HEK293 (cell line): ENCODE results near the gene CEP41.

Experiments
- CTCF ChIA-PET: fragments of 350-600 bp; formaldehyde crosslinking; extraction: SDS; loops from one replicate; lab custom pipeline; 2021; ENCODE audit warnings: antibody characterized with exemption; lab: Yijun Ruan, JAX
- POLR2A ChIA-PET: fragments of 300-600 bp; formaldehyde crosslinking; extraction: SDS; loops from one replicate; lab custom pipeline; 2020; ENCODE audit warnings: antibody characterized with exemption, inconsistent platforms; lab: Yijun Ruan, JAX
- H3K27ac ChIP-seq: fragments of 200-500 bp; sonication (Bioruptor generic); 2 replicates; pipeline ENCODE4 v1.5.1; 2014; ENCODE audit warnings: low read depth, low read length, control low read depth, inconsistent platforms; ENCODE audit errors: extremely low read depth
- H3K36me3 ChIP-seq, 2 experiments: fragments of 200-500 bp in 1 of 2; sonication (Bioruptor generic) in 1 of 2; 1 replicate in 1 of 2; 2 replicates in 1 of 2; pipeline ENCODE4 v1.5.1; 2014 to 2017; ENCODE audit warnings: inconsistent platforms in 2 of 2, low read length in 2 of 2; ENCODE audit not compliant: control insufficient read depth in 2 of 2, insufficient read depth in 1 of 2
- H3K4me1 ChIP-seq: fragments of 200-500 bp; sonication (Bioruptor generic); 2 replicates; pipeline ENCODE4 v1.5.1; 2014; ENCODE audit warnings: mild to moderate bottlenecking, low read length, inconsistent platforms; ENCODE audit not compliant: control insufficient read depth, insufficient read depth
- H3K4me3 ChIP-seq: 2 replicates; pipeline ENCODE4 v1.5.1; 2011; ENCODE audit warnings: low read depth, mild to moderate bottlenecking, control low read depth, low read length, moderate library complexity
- H3K9me3 ChIP-seq: fragments of 200-500 bp; sonication (Bioruptor generic); 2 replicates; pipeline ENCODE4 v1.5.1; 2014; ENCODE audit warnings: low read depth, low read length, inconsistent platforms; ENCODE audit not compliant: control insufficient read depth, insufficient read depth
- MEIS1 ChIP-seq: sonication (generic); formaldehyde crosslinking; IDR thresholded peaks from 2 replicates; pipeline ENCODE4 v1.8.1; 2022; ENCODE audit warnings: missing genetic modification reagents, mild to moderate bottlenecking, borderline replicate concordance
- OSR2 ChIP-seq: fragments of 450-650 bp; formaldehyde crosslinking; IDR thresholded peaks from 2 replicates; pipeline ENCODE4 v1.5.1; 2016; ENCODE audit warnings: missing biosample characterization, missing genetic modification characterization
- REPIN1 ChIP-seq: fragments of 450-650 bp; formaldehyde crosslinking; IDR thresholded peaks from 2 replicates; pipeline ENCODE4 v1.5.1; 2017; ENCODE audit warnings: missing biosample characterization, missing genetic modification characterization, low read depth
- ZBTB1 ChIP-seq: fragments of 450-650 bp; formaldehyde crosslinking; IDR thresholded peaks from 2 replicates; pipeline ENCODE4 v1.5.1; 2016; ENCODE audit warnings: missing biosample characterization, missing genetic modification characterization
- ZFHX2 ChIP-seq: fragments of 450-650 bp; formaldehyde crosslinking; conservative IDR thresholded peaks from 2 replicates; pipeline ENCODE4 v1.5.1; 2016; ENCODE audit warnings: missing biosample characterization, missing genetic modification characterization
- ZNF121 ChIP-seq: fragments of 450-650 bp; formaldehyde crosslinking; IDR thresholded peaks from 2 replicates; pipeline ENCODE4 v1.5.1; 2016; ENCODE audit warnings: missing biosample characterization, missing genetic modification characterization
- ZNF138 ChIP-seq: fragments of 450-650 bp; formaldehyde crosslinking; IDR thresholded peaks from 2 replicates; pipeline ENCODE4 v1.5.1; 2016; ENCODE audit warnings: missing biosample characterization, missing genetic modification characterization, borderline replicate concordance
- ZNF174 ChIP-seq: fragments of 450-650 bp; formaldehyde crosslinking; IDR thresholded peaks from 2 replicates; pipeline ENCODE4 v1.5.0; 2017; ENCODE audit warnings: missing biosample characterization, mild to moderate bottlenecking, missing genetic modification characterization
- ZNF24 ChIP-seq: fragments of 450-650 bp; formaldehyde crosslinking; IDR thresholded peaks from 2 replicates; pipeline ENCODE4 v1.5.1; 2016; ENCODE audit warnings: missing biosample characterization, missing genetic modification characterization
- ZNF274 ChIP-seq, 2 experiments: fragments of 200-500 bp in 1 of 2; fragments of 450-650 bp in 1 of 2; sonication (Bioruptor generic) in 1 of 2; formaldehyde crosslinking in 1 of 2; IDR thresholded peaks; 2 replicates each; pipeline versions ENCODE4 v1.5.1 to v1.6.1; 2014 to 2016; ENCODE audit warnings: borderline replicate concordance in 1 of 2, inconsistent platforms in 1 of 2, low read length in 1 of 2, missing biosample characterization in 1 of 2, missing genetic modification characterization in 1 of 2
- ZNF324 ChIP-seq: fragments of 450-650 bp; formaldehyde crosslinking; IDR thresholded peaks from 2 replicates; pipeline ENCODE4 v1.5.1; 2016; ENCODE audit warnings: missing biosample characterization, missing genetic modification characterization
- ZNF391 ChIP-seq: fragments of 450-650 bp; formaldehyde crosslinking; IDR thresholded peaks from 2 replicates; pipeline ENCODE4 v1.5.1; 2016; ENCODE audit warnings: low read depth, missing biosample characterization, missing genetic modification characterization, borderline replicate concordance
- ZNF426 ChIP-seq: fragments of 450-650 bp; formaldehyde crosslinking; IDR thresholded peaks from 2 replicates; pipeline ENCODE4 v1.5.1; 2017; ENCODE audit warnings: missing biosample characterization, missing genetic modification characterization, mild to moderate bottlenecking, inconsistent platforms, moderate library complexity
- ZNF529 ChIP-seq: fragments of 450-650 bp; formaldehyde crosslinking; IDR thresholded peaks from 2 replicates; pipeline ENCODE4 v1.5.1; 2017; ENCODE audit warnings: missing genetic modification characterization, missing biosample characterization; ENCODE audit not compliant: insufficient replicate concordance
- ZNF555 ChIP-seq: fragments of 450-650 bp; formaldehyde crosslinking; conservative IDR thresholded peaks from 2 replicates; pipeline ENCODE4 v1.5.1; 2017; ENCODE audit warnings: missing biosample characterization, mild to moderate bottlenecking, missing genetic modification characterization, inconsistent platforms
- ZNF585B ChIP-seq: fragments of 450-650 bp; formaldehyde crosslinking; IDR thresholded peaks from 2 replicates; pipeline ENCODE4 v1.5.1; 2016; ENCODE audit warnings: missing biosample characterization, missing genetic modification characterization
- ZXDB ChIP-seq: fragments of 450-650 bp; formaldehyde crosslinking; IDR thresholded peaks from 2 replicates; pipeline ENCODE4 v1.5.1; 2016; ENCODE audit warnings: missing biosample characterization, missing genetic modification characterization
- TF ChIP-seq, protein P1 (sequence below): fragments of 450-650 bp; formaldehyde crosslinking; IDR thresholded peaks from 2 replicates; pipeline ENCODE4 v1.5.1; 2016; ENCODE audit warnings: missing biosample characterization, missing genetic modification characterization
- TF ChIP-seq, protein P2 (sequence below): fragments of 450-650 bp; formaldehyde crosslinking; IDR thresholded peaks from 2 replicates; pipeline ENCODE4 v1.5.1; 2016; ENCODE audit warnings: missing biosample characterization, missing genetic modification characterization
- TF ChIP-seq, protein P3 (sequence below): fragments of 450-650 bp; formaldehyde crosslinking; IDR thresholded peaks from 2 replicates; pipeline ENCODE4 v1.5.1; 2017; ENCODE audit warnings: missing biosample characterization, mild to moderate bottlenecking, missing genetic modification characterization, moderate library complexity

The CEP41 gene

GRCh38 chr7:130478991-130479390 is 38.2 kb upstream of the CEP41 start:
- CTCF ChIA-PET, result interaction anchor here (1.0 kb wide), 1 partner anchor 10 kb away, joined by 3 read pairs; no protein-coding TSS in a partner anchor

GRCh38 chr7:130476297-130477150 is 35.7 kb upstream of the CEP41 start:
- TF ChIP-seq ZNF529 (tag by site-specific recombination) (no peak), ZNF121 (tag by site-specific recombination) (no peak)
- TF ChIP-seq, protein P1, sequence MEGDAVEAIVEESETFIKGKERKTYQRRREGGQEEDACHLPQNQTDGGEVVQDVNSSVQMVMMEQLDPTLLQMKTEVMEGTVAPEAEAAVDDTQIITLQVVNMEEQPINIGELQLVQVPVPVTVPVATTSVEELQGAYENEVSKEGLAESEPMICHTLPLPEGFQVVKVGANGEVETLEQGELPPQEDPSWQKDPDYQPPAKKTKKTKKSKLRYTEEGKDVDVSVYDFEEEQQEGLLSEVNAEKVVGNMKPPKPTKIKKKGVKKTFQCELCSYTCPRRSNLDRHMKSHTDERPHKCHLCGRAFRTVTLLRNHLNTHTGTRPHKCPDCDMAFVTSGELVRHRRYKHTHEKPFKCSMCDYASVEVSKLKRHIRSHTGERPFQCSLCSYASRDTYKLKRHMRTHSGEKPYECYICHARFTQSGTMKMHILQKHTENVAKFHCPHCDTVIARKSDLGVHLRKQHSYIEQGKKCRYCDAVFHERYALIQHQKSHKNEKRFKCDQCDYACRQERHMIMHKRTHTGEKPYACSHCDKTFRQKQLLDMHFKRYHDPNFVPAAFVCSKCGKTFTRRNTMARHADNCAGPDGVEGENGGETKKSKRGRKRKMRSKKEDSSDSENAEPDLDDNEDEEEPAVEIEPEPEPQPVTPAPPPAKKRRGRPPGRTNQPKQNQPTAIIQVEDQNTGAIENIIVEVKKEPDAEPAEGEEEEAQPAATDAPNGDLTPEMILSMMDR (tag by site-specific recombination), result no peak
- POLR2A ChIA-PET, result no interaction called here
- no peak overlapping the region for H3K27ac ChIP-seq
- H3K9me3 ChIP-seq, result no peaks in the 10 kb centered on the region
- H3K4me3 ChIP-seq, result no peak overlapping the region
- CTCF ChIA-PET, result interaction anchor here (0.5 to 0.7 kb wide), 3 partner anchors 12 to 404 kb away, joined by 3 to 4 read pairs (median 3); no protein-coding TSS in a partner anchor
- no peaks in the 10 kb centered on the region for H3K36me3 ChIP-seq
- no peaks in the 10 kb centered on the region for H3K4me1 ChIP-seq

More at GRCh38 chr7:130478991-130479390, 38.2 kb upstream of the CEP41 start:
- H3K4me1 ChIP-seq, result no peaks in the 10 kb centered on the region
- H3K9me3 ChIP-seq, result no peaks in the 10 kb centered on the region
- no peak for TF ChIP-seq ZNF426 (tag by site-specific recombination)
- no peak for TF ChIP-seq ZNF174 (tag by site-specific recombination)
- no peak for TF ChIP-seq ZNF24 (tag by site-specific recombination)
- no peak for TF ChIP-seq ZNF391 (tag by site-specific recombination)
- TF ChIP-seq, protein P2, sequence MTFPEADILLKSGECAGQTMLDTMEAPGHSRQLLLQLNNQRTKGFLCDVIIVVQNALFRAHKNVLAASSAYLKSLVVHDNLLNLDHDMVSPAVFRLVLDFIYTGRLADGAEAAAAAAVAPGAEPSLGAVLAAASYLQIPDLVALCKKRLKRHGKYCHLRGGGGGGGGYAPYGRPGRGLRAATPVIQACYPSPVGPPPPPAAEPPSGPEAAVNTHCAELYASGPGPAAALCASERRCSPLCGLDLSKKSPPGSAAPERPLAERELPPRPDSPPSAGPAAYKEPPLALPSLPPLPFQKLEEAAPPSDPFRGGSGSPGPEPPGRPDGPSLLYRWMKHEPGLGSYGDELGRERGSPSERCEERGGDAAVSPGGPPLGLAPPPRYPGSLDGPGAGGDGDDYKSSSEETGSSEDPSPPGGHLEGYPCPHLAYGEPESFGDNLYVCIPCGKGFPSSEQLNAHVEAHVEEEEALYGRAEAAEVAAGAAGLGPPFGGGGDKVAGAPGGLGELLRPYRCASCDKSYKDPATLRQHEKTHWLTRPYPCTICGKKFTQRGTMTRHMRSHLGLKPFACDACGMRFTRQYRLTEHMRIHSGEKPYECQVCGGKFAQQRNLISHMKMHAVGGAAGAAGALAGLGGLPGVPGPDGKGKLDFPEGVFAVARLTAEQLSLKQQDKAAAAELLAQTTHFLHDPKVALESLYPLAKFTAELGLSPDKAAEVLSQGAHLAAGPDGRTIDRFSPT, result no peak
- no peak for TF ChIP-seq ZBTB1
- no peak for TF ChIP-seq MEIS1
- no peak for TF ChIP-seq ZNF138 (tag by site-specific recombination)
- TF ChIP-seq ZNF555 (tag by site-specific recombination), result no peak
- no peak for TF ChIP-seq OSR2
- no peak for TF ChIP-seq ZXDB
- no peak for TF ChIP-seq REPIN1
- no peak for TF ChIP-seq ZNF324 (tag by site-specific recombination)
- TF ChIP-seq, protein P3, sequence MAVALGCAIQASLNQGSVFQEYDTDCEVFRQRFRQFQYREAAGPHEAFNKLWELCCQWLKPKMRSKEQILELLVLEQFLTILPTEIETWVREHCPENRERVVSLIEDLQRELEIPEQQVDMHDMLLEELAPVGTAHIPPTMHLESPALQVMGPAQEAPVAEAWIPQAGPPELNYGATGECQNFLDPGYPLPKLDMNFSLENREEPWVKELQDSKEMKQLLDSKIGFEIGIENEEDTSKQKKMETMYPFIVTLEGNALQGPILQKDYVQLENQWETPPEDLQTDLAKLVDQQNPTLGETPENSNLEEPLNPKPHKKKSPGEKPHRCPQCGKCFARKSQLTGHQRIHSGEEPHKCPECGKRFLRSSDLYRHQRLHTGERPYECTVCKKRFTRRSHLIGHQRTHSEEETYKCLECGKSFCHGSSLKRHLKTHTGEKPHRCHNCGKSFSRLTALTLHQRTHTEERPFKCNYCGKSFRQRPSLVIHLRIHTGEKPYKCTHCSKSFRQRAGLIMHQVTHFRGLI, result no peak
- no peak for TF ChIP-seq ZNF274 (IDR thresholded peaks at IDR 0.05; ENCODE audit: low read length)
- no peak for TF ChIP-seq ZNF274 (tag by site-specific recombination; IDR thresholded peaks at IDR 0.05; ENCODE audit: borderline replicate concordance)
- no peak for TF ChIP-seq ZFHX2 (tag by site-specific recombination)
- no peak for TF ChIP-seq ZNF585B (tag by site-specific recombination)
- no peak overlapping the region for H3K27ac ChIP-seq
- H3K36me3 ChIP-seq, result no peaks in the 10 kb centered on the region
- H3K4me3 ChIP-seq, result no peak overlapping the region
- POLR2A ChIA-PET, result no interaction called here
